ENCODE measurements around the gene CCDC50.

DNA sequence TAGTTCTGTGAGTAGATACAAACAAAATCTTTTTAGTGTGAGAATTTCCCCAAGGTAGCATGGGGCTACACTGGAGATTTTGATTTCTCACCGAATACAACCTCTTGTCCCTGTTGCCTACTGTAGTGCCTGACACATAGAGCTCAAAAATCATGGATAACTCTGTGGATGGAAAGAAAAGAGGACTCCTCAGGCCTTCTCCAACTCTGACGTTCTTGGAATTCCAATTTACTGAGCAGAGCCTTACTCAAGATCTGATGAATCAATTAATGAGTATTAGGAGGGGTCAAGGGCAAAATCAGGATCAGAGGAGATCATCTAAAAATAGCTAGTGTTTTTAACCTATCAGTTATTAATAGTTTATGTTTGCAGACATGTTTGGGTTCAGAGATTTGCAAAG is 85.1 kb downstream of the CCDC50 start:
- TF ChIP-seq L3MBTL2 (conservative IDR thresholded peaks at IDR 0.05): no peak
- TF ChIP-seq SP1 (IDR thresholded peaks at IDR 0.05): no peak
- TF ChIP-seq ELF4 (IDR thresholded peaks at IDR 0.05): no peak
- no peak for TF ChIP-seq SUZ12 (IDR thresholded peaks at IDR 0.05)
- TF ChIP-seq FOXK2 (IDR thresholded peaks at IDR 0.05): no peak
- TF ChIP-seq FOXM1 (IDR thresholded peaks at IDR 0.05; ENCODE audit: borderline replicate concordance): no peak
- no peak for TF ChIP-seq FOXA1 (IDR thresholded peaks at IDR 0.05)
- no peak for TF ChIP-seq CTBP1 (IDR thresholded peaks at IDR 0.05; ENCODE audit: borderline replicate concordance)
- TF ChIP-seq TARDBP (IDR thresholded peaks at IDR 0.05): no peak

Data from HEK293T (cell line).